Endothelial cell of umbilical vein (primary cell): ENCODE measurements around the gene POLR3A. TPM values are rescaled to one million over a fixed set of nuclear protein-coding genes. Genes with fewer than 3 reads are reported as not detected.
A peak's percentile ranks its signal among the peaks of the same experiment; 100 is the strongest.

ENCODE experiments used
- Bru-seq: library from RNA; stranded (reverse); fragments of 400-500 nt; gene quantifications from one replicate; lab custom pipeline; 2021; lab: Mats Ljungman, UMichigan
- BruChase-seq, 2 experiments: library from RNA; stranded (reverse); fragments of 400-500 nt; gene quantifications; one replicate each; lab custom pipeline; 2021; lab: Mats Ljungman, UMichigan
- BruUV-seq: library from RNA; stranded (reverse); fragments of 400-500 nt; replicated peaks from 2 replicates; lab custom pipeline; 2021; lab: Mats Ljungman, UMichigan
- CTCF ChIA-PET: fragments of 300-600, 350-600 bp; sonication (Branson Sonifier 250); formaldehyde crosslinking; loops from one replicate; lab custom pipeline; 2021; ENCODE audit warnings: antibody characterized with exemption, inconsistent platforms; lab: Charles Lee
- POLR2A ChIA-PET: fragments of 300-600, 350-600 bp; sonication (Branson Sonifier 250); formaldehyde crosslinking; loops from one replicate; lab custom pipeline; 2021; ENCODE audit warnings: antibody characterized with exemption, inconsistent platforms; lab: Charles Lee
- DNase-seq: peaks from one replicate; pipeline ENCODE4 v3.0.0-alpha.2; 2011; ENCODE audit warnings: low read depth, low spot score
- FAIRE-seq: peaks from 2 replicates; lab custom pipeline; 2011; peaks lifted over from hg19 to GRCh38; lab: Jason Lieb, UNC
- H2AFZ ChIP-seq: 2 replicates; pipeline ENCODE4 v1.6.0; 2012; ENCODE audit warnings: low read depth, low read length, control low read depth, inconsistent platforms
- H3K27ac ChIP-seq: 2 replicates; pipeline ENCODE4 v1.5.1; 2011; ENCODE audit warnings: low read depth, mild to moderate bottlenecking, control low read depth, low read length, moderate library complexity; ENCODE audit not compliant: insufficient read depth
- H3K27me3 ChIP-seq, 2 experiments: 2 replicates each; pipeline versions ENCODE4 v1.6.0 to v1.6.1; 2011; ENCODE audit warnings: low read length in 2 of 2, mixed read lengths in 1 of 2; ENCODE audit not compliant: control insufficient read depth in 2 of 2, insufficient read depth in 2 of 2
- H3K36me3 ChIP-seq, 2 experiments: 2 replicates in 1 of 2; 3 replicates in 1 of 2; pipeline ENCODE4 v1.5.1; 2011; ENCODE audit warnings: low read length in 2 of 2, mild to moderate bottlenecking in 1 of 2, moderate library complexity in 1 of 2; ENCODE audit not compliant: control insufficient read depth in 2 of 2, insufficient read depth in 2 of 2; ENCODE audit errors: extremely low read depth in 1 of 2
- H3K4me1 ChIP-seq: 3 replicates; pipeline ENCODE4 v1.5.1; 2011; ENCODE audit warnings: mild to moderate bottlenecking, low read length; ENCODE audit not compliant: control insufficient read depth, insufficient read depth; ENCODE audit errors: extremely low read depth
- H3K4me2 ChIP-seq: 2 replicates; pipeline ENCODE4 v1.6.1; 2011; ENCODE audit warnings: low read length, control low read depth, mixed read lengths; ENCODE audit not compliant: insufficient read depth
- H3K4me3 ChIP-seq, 3 experiments: fragments of 200-600 bp in 1 of 3; sonication (generic), shearing (Covaris generic) in 1 of 3; replicated peaks in 1 of 3; 2 replicates each; pipeline ENCODE4 v1.5.1; 2011 to 2016; ENCODE audit warnings: control low read depth in 3 of 3, low read length in 3 of 3, mild to moderate bottlenecking in 2 of 3, inconsistent platforms in 1 of 3, low read depth in 1 of 3, moderate library complexity in 1 of 3; ENCODE audit not compliant: insufficient read depth in 1 of 3
- H3K79me2 ChIP-seq: 2 replicates; pipeline ENCODE4 v1.6.0; 2012; ENCODE audit warnings: low read length, inconsistent platforms; ENCODE audit not compliant: control insufficient read depth, insufficient read depth
- H3K9ac ChIP-seq: replicated peaks from 2 replicates; pipeline ENCODE3; 2011; ENCODE audit warnings: low read length, control low read depth; ENCODE audit not compliant: insufficient read depth; ENCODE audit errors: extremely low read depth
- H3K9me1 ChIP-seq: replicated peaks from 3 replicates; pipeline ENCODE4 v1.6.0; 2011; ENCODE audit warnings: mild to moderate bottlenecking, low read length; ENCODE audit not compliant: control insufficient read depth, insufficient read depth; ENCODE audit errors: extremely low read depth
- H3K9me3 ChIP-seq: replicated peaks from 2 replicates; pipeline ENCODE4 v1.5.1; 2012; ENCODE audit warnings: low read length, inconsistent platforms; ENCODE audit not compliant: control insufficient read depth, insufficient read depth
- H4K20me1 ChIP-seq: replicated peaks from 2 replicates; pipeline ENCODE3; 2011; ENCODE audit warnings: mild to moderate bottlenecking, low read length; ENCODE audit not compliant: control insufficient read depth, insufficient read depth; ENCODE audit errors: extremely low read depth
- CTCF ChIP-seq, 2 donors: IDR thresholded peaks; 1 replicate in 1 of 2; 2 replicates in 1 of 2; pipeline ENCODE4 v1.5.1; 2011; ENCODE audit warnings: low read length in 2 of 2, mild to moderate bottlenecking in 2 of 2, moderate library complexity in 2 of 2, control low read depth in 1 of 2, inconsistent platforms in 1 of 2, low read depth in 1 of 2; ENCODE audit not compliant: insufficient read depth in 1 of 2; ENCODE audit errors: extremely low read depth in 1 of 2
- EZH2 ChIP-seq: IDR thresholded peaks from 2 replicates; pipeline ENCODE4 v1.6.1; 2012; ENCODE audit warnings: borderline replicate concordance, low read depth, mild to moderate bottlenecking, moderate library complexity, low read length, inconsistent platforms; ENCODE audit not compliant: severe bottlenecking
- FOS ChIP-seq: IDR thresholded peaks from 2 replicates; pipeline ENCODE4 v1.6.1; 2011; ENCODE audit warnings: mild to moderate bottlenecking, low read length, moderate library complexity, borderline replicate concordance; ENCODE audit not compliant: insufficient read depth
- GATA2 ChIP-seq: IDR thresholded peaks from 2 replicates; pipeline ENCODE4 v1.7.0; 2011; ENCODE audit warnings: low read depth, mild to moderate bottlenecking, moderate library complexity, mixed read lengths, low read length; ENCODE audit not compliant: insufficient read length, insufficient read depth
- JUN ChIP-seq: IDR thresholded peaks from 2 replicates; pipeline ENCODE4 v1.6.1; 2011; ENCODE audit warnings: borderline replicate concordance, low read depth; ENCODE audit not compliant: insufficient read length, insufficient read depth
- MAX ChIP-seq: IDR thresholded peaks from 2 replicates; pipeline ENCODE4 v1.6.1; 2011; ENCODE audit not compliant: insufficient read depth, insufficient read length
- MYC ChIP-seq: IDR thresholded peaks from one replicate; pipeline ENCODE4 v1.6.1; 2011; ENCODE audit warnings: mild to moderate bottlenecking, low read depth, low read length
- POLR2A ChIP-seq: IDR thresholded peaks from 2 replicates; pipeline ENCODE4 v1.6.1; 2012; ENCODE audit warnings: low read depth, mild to moderate bottlenecking, control low read depth, low read length
- POLR2AphosphoS5 ChIP-seq: IDR thresholded peaks from 2 replicates; pipeline ENCODE4 v1.6.1; 2012; ENCODE audit warnings: low read depth, mild to moderate bottlenecking, control low read depth, low read length, moderate library complexity; ENCODE audit not compliant: insufficient read depth
- dilution Hi-C: fragments of 300-500 bp; cut with MboI; formaldehyde crosslinking; loops from one replicate; pipeline ENCODE4 v1.15.0; 2019; ENCODE audit warnings: low sequenced_read_pairs; ENCODE audit not compliant: extremely low pct_ligation_motif_present
- intact Hi-C: fragments of 100-400 bp; cut with micrococcal nuclease; formaldehyde crosslinking; loops from one replicate; pipeline ENCODE4 v1.10.0; 2022
- long read RNA-seq: library from polyadenylated mRNA; stranded (forward); transcript quantifications from one replicate; pipeline ENCODE4 v2.0.0, GENCODE V29; 2021
- polyA minus RNA-seq, 3 experiments: library from RNA; depleted of rRNA, polyadenylated mRNA; stranded (reverse); fragments of >200 nt; gene quantifications; 1 replicate in 1 of 3; 2 replicates in 2 of 3; pipeline ENCODE4 v1.2.3, GENCODE V29; 2011
- polyA plus RNA-seq, 4 experiments: library from polyadenylated mRNA; depleted of rRNA in 3 of 4; stranded (reverse) in 3 of 4; unstranded in 1 of 4; fragments of >200 nt; gene quantifications; 2 replicates each; pipeline versions ENCODE4 v1.2.1 to v1.2.3, GENCODE V29; 2011 to 2012; ENCODE audit warnings: missing spikeins in 1 of 4
- total RNA-seq: library from RNA; stranded (reverse); gene quantifications from 2 replicates; pipeline ENCODE4 v1.2.3, GENCODE V29; 2021

Gene POLR3A
- 22.1 and 25.3 TPM in 2 replicates for total RNA-seq
- polyA plus RNA-seq = 8.0 and 9.5 TPM in 2 replicates
- 8.7 and 9.8 TPM in 2 replicates for polyA plus RNA-seq (2011; cell fraction: cytosol; rRNA removed)
- 31.1 and 31.3 TPM in 2 replicates for polyA plus RNA-seq (2011; cell fraction: nucleus; rRNA removed)
- 18.0 and 21.3 TPM in 2 replicates for polyA plus RNA-seq (2012)
- 32.8 and 34.0 TPM in 2 replicates for polyA minus RNA-seq
- polyA minus RNA-seq (2011; cell fraction: cytosol; rRNA and poly(A)+ RNA removed) = 22.7 TPM
- polyA minus RNA-seq (2011; cell fraction: nucleus; rRNA and poly(A)+ RNA removed) = 28.6 and 37.5 TPM in 2 replicates
- percentile 76 among the genes with signal in this experiment for Bru-seq, nascent RNA
- BruChase-seq, experiment 1, labeled RNA remaining after a 6-hour chase = percentile 77 among the genes with signal in this experiment
- BruChase-seq, experiment 2, labeled RNA remaining after a 2-hour chase = percentile 77 among the genes with signal in this experiment
- long read RNA-seq, full-length matches to known transcripts = 18 of 38 reads
- long read RNA-seq, partial matches to known transcripts = 6 of 38 reads
- long read RNA-seq, other reads (novel, unspliced or antisense) = 14 of 38 reads

- Histone ChIP-seq H2AFZ (peak within 1 kb of the TSS; percentile 73), H3K79me2 (peaks cover 34% of the 10 kb centered on the region), H4K20me1 (no peaks in the 10 kb centered on the region), H3K36me3 (peaks cover 0 to 6% of the 10 kb centered on the region in 2 experiments), H3K4me3 (peak within 1 kb of the TSS; percentile 53 to 92 (median 82)), H3K27me3 (no peaks in the 10 kb centered on the region), H3K9ac (peak within 1 kb of the TSS; percentile 90), H3K9me1 (no peaks in the 10 kb centered on the region), H3K4me2 (peak within 1 kb of the TSS; percentile 73), H3K9me3 (no peaks in the 10 kb centered on the region), H3K4me1 (peaks cover 34% of the 10 kb centered on the region), H3K27ac (peak within 1 kb of the TSS; percentile 63)
- BruUV-seq = no TSS peak
- dilution Hi-C loops = no loop called here
- TF ChIP-seq MYC (peak; percentile 78), FOS (peak; percentile 10), CTCF (IDR thresholded peaks at IDR 0.05; ENCODE audit: extremely low read depth in 1 of 2, insufficient read depth in 1 of 2, low read depth in 1 of 2, low read length in 2 of 2) (peak; percentile 58 to 66), POLR2AphosphoS5 (peak; percentile 82), GATA2 (no peak), POLR2A (peak; percentile 68), JUN (no peak), EZH2 (no peak), MAX (peak; percentile 95)
- intact Hi-C loops = loop anchor here (1.0 to 5.0 kb wide), 5 partner anchors 82 to 943 kb away; partner anchors contain the start of gene DLG5
- ChIA-PET POLR2A (interaction anchor here (0.7 kb wide), 2 partner anchors 292 to 1049 kb away, joined by 4 to 5 read pairs; no protein-coding TSS in a partner anchor), CTCF (interaction anchor here (0.6 to 1.4 kb wide), 10 partner anchors 12 to 1166 kb away, joined by 3 to 15 read pairs (median 3); no protein-coding TSS in a partner anchor)
- FAIRE-seq = peak; percentile 73
- peak; percentile 95 for DNase-seq
Measured at GRCh38 chr10:78029269-78030226, at the start of gene POLR3A. Gene POLR3A, minus strand, starts transcription at chr10:78029515. Its CDS starts 108 bp downstream, at chr10:78029407.
